HL-60 (cell line): ENCODE data around the gene LGALSL.

ENCODE experiments used
- GABPA ChIP-seq: IDR thresholded peaks from 2 replicates; pipeline ENCODE4 v1.6.1; 2012; ENCODE audit warnings: low read depth
- POLR2AphosphoS5 ChIP-seq: IDR thresholded peaks from 2 replicates; pipeline ENCODE4 v1.6.1; 2012; ENCODE audit warnings: low read depth
- TF ChIP-seq, protein P1 (sequence below): IDR thresholded peaks from one replicate; pipeline ENCODE4 v1.5.1; 2011; ENCODE audit warnings: low read length, control low read depth, inconsistent platforms; ENCODE audit not compliant: insufficient read depth

DNA sequence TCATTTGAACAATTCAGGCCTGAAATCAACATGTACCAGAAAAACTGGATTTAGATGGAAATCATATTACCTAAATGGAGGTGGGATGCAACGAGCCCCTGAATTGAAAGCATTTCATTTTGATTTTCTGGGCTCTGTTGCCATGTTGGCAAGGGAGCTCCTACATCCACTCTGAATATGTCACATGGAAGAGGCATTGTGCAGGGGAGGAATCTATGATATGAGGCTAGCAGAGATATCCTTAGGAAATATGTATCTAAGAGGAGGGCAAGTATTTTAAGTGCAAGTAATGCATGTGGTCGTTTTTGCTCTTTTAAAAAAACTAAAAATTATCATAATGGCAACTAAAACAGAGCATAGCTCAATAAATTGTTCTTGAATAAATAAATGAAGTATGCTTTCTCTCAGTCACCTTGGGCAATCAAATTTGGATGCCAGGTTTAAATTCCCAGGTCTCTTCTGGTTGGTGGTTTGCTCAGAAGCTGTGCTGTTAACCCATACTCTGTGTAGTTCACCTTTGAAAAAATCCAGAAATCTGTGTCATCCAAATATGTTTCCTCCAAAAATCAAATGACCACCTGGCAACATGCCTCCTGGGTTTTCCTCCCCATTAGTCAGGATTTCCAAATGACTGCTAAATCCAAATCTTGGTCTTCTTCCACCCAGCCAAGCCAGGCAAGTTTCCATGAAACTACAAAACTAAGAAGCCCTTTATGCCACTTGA, 6.5 kb upstream of the LGALSL start:
- no peak for TF ChIP-seq GABPA
- TF ChIP-seq, protein P1, sequence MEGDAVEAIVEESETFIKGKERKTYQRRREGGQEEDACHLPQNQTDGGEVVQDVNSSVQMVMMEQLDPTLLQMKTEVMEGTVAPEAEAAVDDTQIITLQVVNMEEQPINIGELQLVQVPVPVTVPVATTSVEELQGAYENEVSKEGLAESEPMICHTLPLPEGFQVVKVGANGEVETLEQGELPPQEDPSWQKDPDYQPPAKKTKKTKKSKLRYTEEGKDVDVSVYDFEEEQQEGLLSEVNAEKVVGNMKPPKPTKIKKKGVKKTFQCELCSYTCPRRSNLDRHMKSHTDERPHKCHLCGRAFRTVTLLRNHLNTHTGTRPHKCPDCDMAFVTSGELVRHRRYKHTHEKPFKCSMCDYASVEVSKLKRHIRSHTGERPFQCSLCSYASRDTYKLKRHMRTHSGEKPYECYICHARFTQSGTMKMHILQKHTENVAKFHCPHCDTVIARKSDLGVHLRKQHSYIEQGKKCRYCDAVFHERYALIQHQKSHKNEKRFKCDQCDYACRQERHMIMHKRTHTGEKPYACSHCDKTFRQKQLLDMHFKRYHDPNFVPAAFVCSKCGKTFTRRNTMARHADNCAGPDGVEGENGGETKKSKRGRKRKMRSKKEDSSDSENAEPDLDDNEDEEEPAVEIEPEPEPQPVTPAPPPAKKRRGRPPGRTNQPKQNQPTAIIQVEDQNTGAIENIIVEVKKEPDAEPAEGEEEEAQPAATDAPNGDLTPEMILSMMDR: no peak
- TF ChIP-seq POLR2AphosphoS5: no peak
